Right lobe of liver (tissue), 4 donors: ENCODE results near the gene TNFSF12.

Source experiments
- CTCF ChIP-seq, 4 donors: fragments of 200-600 bp in 3 of 4; fragments of 450-650 bp in 1 of 4; IDR thresholded peaks; one replicate each; pipeline versions ENCODE4 v1.5.1 to v1.8.0; 2016 to 2022; ENCODE audit warnings: antibody characterized with exemption in 4 of 4, mild to moderate bottlenecking in 2 of 4
- POLR2A ChIP-seq: fragments of 450-650 bp; IDR thresholded peaks from one replicate; pipeline ENCODE4 v1.6.1; 2017; ENCODE audit warnings: antibody characterized with exemption, mild to moderate bottlenecking
- donor health status: DM: no; HTN: no; CAD: no.
- donor health status: DM: no; HTN: no; CAD: no.
- donor health status: DM: no; HTN: yes; CAD: no.

DNA sequence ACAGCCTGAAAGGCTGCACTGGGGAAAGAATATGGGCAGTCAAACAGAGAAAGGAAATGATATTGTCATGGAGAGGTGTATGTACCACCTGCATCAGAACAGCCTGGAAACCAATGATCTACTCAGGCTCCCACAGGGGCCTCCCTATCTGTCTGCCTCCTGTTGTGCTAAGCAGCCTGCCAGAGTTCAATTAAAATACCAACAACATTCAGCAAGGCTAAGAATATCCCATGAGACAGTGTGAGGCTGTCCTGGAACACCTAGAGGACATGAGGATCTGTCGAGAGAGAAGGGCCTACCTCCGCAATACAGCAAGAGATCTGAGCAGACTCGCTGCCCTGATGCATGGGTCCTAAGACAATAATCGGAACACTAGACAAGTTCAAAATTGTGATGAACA, 57.4 kb downstream of the TNFSF12 start:
- no peak for TF ChIP-seq CTCF (IDR thresholded peaks at IDR 0.05)
- TF ChIP-seq POLR2A, result no peak
